ENCODE data around the gene STK32B.

STK32B gene

GRCh38 chr4:5420266-5420665, 369.0 kb downstream of the STK32B start:
- Histone ChIP-seq H3K36me3 (ENCODE audit: control insufficient read depth in 2 of 2, insufficient read depth in 1 of 2, low read length in 2 of 2) (no peaks in the 10 kb centered on the region), H3K4me1 (ENCODE audit: control insufficient read depth, insufficient read depth, low read length) (no peaks in the 10 kb centered on the region), H3K27ac (ENCODE audit: extremely low read depth, low read depth, low read length) (no peak overlapping the region), H3K9me3 (ENCODE audit: control insufficient read depth, insufficient read depth, low read depth, low read length) (no peaks in the 10 kb centered on the region), H3K4me3 (ENCODE audit: low read depth, low read length) (no peak overlapping the region)
- TF ChIP-seq ZBTB20 (tag by site-specific recombination; IDR thresholded peaks at IDR 0.05) (no peak), SETDB1 (IDR thresholded peaks at IDR 0.05; ENCODE audit: insufficient read length, low read length) (no peak)
- CTCF ChIA-PET: interaction anchor here (0.6 kb wide), 1 partner anchor 537 kb away, joined by 4 read pairs; no protein-coding TSS in a partner anchor
- POLR2A ChIA-PET: no interaction called here

- Histone ChIP-seq H3K27ac (ENCODE audit: extremely low read depth, low read depth, low read length) (no peak overlapping the region), H3K4me3 (ENCODE audit: low read depth, low read length) (no peak overlapping the region), H3K4me1 (ENCODE audit: control insufficient read depth, insufficient read depth, low read length) (no peaks in the 10 kb centered on the region), H3K9me3 (ENCODE audit: control insufficient read depth, insufficient read depth, low read depth, low read length) (no peaks in the 10 kb centered on the region), H3K36me3 (ENCODE audit: control insufficient read depth in 2 of 2, insufficient read depth in 1 of 2, low read length in 2 of 2) (no peaks in the 10 kb centered on the region)
- POLR2A ChIA-PET: no interaction called here
- CTCF ChIA-PET: interaction anchor here (0.9 kb wide), 1 partner anchor 21 kb away, joined by 4 read pairs; no protein-coding TSS in a partner anchor
- TF ChIP-seq AEBP2 (tag by site-specific recombination; IDR thresholded peaks at IDR 0.05; ENCODE audit: borderline replicate concordance) (no peak), ZBTB7A (tag by site-specific recombination; IDR thresholded peaks at IDR 0.05; ENCODE audit: low read depth) (no peak), ZNF692 (tag by site-specific recombination; IDR thresholded peaks at IDR 0.05) (no peak), GLIS1 (tag by site-specific recombination; IDR thresholded peaks at IDR 0.05) (no peak), ZNF391 (tag by site-specific recombination; IDR thresholded peaks at IDR 0.05; ENCODE audit: borderline replicate concordance, low read depth) (no peak), HOXD13 (CRISPR knock-in tag; IDR thresholded peaks at IDR 0.05; ENCODE audit: borderline replicate concordance) (no peak), REST (tag by site-specific recombination; IDR thresholded peaks at IDR 0.05) (no peak), HOXA7 (CRISPR knock-in tag; IDR thresholded peaks at IDR 0.05; ENCODE audit: borderline replicate concordance) (no peak), ZNF660 (tag by site-specific recombination; IDR thresholded peaks at IDR 0.05) (no peak), ZNF600 (tag by site-specific recombination; IDR thresholded peaks at IDR 0.05) (no peak)
These were observed 370.1 kb downstream of the STK32B start for GRCh38 chr4:5421416-5421815.

GRCh38 chr4:5422195-5422594, 370.9 kb downstream of the STK32B start:
- H3K27ac ChIP-seq (ENCODE audit: extremely low read depth, low read depth, low read length): no peak overlapping the region
- H3K4me1 ChIP-seq (ENCODE audit: control insufficient read depth, insufficient read depth, low read length): no peaks in the 10 kb centered on the region
- ChIA-PET POLR2A (no interaction called here), CTCF (interaction anchor here (0.9 kb wide), 1 partner anchor 22 kb away, joined by 4 read pairs; no protein-coding TSS in a partner anchor)
- no peaks in the 10 kb centered on the region for H3K9me3 ChIP-seq (ENCODE audit: control insufficient read depth, insufficient read depth, low read depth, low read length)
- no peaks in the 10 kb centered on the region for H3K36me3 ChIP-seq (ENCODE audit: control insufficient read depth in 2 of 2, insufficient read depth in 1 of 2, low read length in 2 of 2)
- H3K4me3 ChIP-seq (ENCODE audit: low read depth, low read length): no peak overlapping the region
- TF ChIP-seq PRDM1 (tag by site-specific recombination; IDR thresholded peaks at IDR 0.05) (no peak), PRDM10 (tag by site-specific recombination; IDR thresholded peaks at IDR 0.05) (no peak), ZNF324 (tag by site-specific recombination; IDR thresholded peaks at IDR 0.05) (no peak), HOXC10 (CRISPR knock-in tag; IDR thresholded peaks at IDR 0.05) (no peak), ZNF449 (tag by site-specific recombination; IDR thresholded peaks at IDR 0.05) (no peak), MYNN (tag by site-specific recombination; IDR thresholded peaks at IDR 0.05; ENCODE audit: borderline replicate concordance) (no peak), ZNF341 (tag by site-specific recombination; IDR thresholded peaks at IDR 0.05; ENCODE audit: low read depth) (no peak)

Data from HEK293 (cell line).